HCT116 (cell line): ENCODE results near the gene RNF141.

Source experiments
- CBX3 ChIP-seq: IDR thresholded peaks from 2 replicates; pipeline ENCODE4 v1.6.1; 2012; ENCODE audit warnings: low read depth
- JUND ChIP-seq: IDR thresholded peaks from 2 replicates; pipeline ENCODE4 v1.6.1; 2012
- ZFX ChIP-seq: fragments of 450-650 bp; IDR thresholded peaks from 2 replicates; pipeline ENCODE4 v1.6.1; 2017
- TF ChIP-seq, protein P1 (sequence below), 3 experiments: fragments of 200-600 bp in 1 of 3; sonication (generic) in 1 of 3; IDR thresholded peaks in 2 of 3; conservative IDR thresholded peaks in 1 of 3; 2 replicates each; pipeline ENCODE4 v1.5.1; 2012 to 2017; ENCODE audit warnings: low read depth in 2 of 3, low read length in 2 of 3, antibody characterized with exemption in 1 of 3, borderline replicate concordance in 1 of 3, control low read depth in 1 of 3, mild to moderate bottlenecking in 1 of 3, mixed read lengths in 1 of 3, mixed run types in 1 of 3, moderate library complexity in 1 of 3; ENCODE audit not compliant: insufficient read depth in 1 of 3

DNA sequence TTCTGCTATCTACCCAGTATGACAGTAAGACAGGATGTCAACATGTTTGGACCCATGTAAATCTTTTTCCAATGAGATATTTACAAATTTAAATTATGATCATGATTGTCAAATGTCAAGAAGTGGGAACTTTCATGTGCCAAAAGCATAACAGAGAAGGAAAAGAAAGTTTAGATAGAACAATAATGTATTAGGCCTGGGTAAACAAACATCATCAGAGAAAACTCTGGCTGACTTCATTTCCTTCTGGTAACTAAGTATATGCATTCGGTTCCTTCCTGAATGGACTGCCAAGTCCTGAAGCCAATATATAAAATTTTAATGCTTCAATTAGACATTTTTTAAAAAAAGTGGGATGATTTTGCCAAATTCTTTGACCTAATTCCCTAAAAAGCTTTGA, 16.5 kb downstream of the RNF141 start:
- TF ChIP-seq ZFX (no peak), CBX3 (no peak), JUND (no peak)
- TF ChIP-seq, protein P1, sequence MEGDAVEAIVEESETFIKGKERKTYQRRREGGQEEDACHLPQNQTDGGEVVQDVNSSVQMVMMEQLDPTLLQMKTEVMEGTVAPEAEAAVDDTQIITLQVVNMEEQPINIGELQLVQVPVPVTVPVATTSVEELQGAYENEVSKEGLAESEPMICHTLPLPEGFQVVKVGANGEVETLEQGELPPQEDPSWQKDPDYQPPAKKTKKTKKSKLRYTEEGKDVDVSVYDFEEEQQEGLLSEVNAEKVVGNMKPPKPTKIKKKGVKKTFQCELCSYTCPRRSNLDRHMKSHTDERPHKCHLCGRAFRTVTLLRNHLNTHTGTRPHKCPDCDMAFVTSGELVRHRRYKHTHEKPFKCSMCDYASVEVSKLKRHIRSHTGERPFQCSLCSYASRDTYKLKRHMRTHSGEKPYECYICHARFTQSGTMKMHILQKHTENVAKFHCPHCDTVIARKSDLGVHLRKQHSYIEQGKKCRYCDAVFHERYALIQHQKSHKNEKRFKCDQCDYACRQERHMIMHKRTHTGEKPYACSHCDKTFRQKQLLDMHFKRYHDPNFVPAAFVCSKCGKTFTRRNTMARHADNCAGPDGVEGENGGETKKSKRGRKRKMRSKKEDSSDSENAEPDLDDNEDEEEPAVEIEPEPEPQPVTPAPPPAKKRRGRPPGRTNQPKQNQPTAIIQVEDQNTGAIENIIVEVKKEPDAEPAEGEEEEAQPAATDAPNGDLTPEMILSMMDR (IDR thresholded peaks at IDR 0.05 in 2 of 3, conservative IDR thresholded peaks at IDR 0.05 in 1 of 3; ENCODE audit: borderline replicate concordance in 1 of 3, insufficient read depth in 1 of 3, low read depth in 2 of 3, low read length in 2 of 3) = no peak
